Left ventricle myocardium inferior (tissue), 1 donor: ENCODE results near the gene SHROOM1. TPM values are rescaled to one million over a fixed set of nuclear protein-coding genes. Genes with fewer than 3 reads are reported as not detected.
A peak's percentile ranks its signal among the peaks of the same experiment; 100 is the strongest.

Experiments used
- DNase-seq: peaks from one replicate; pipeline ENCODE4 v3.0.0-alpha.2; 2020
- H3K27ac ChIP-seq: fragments of 200-600 bp; replicated peaks from 2 replicates; pipeline ENCODE4 v1.8.0; 2021
- H3K27me3 ChIP-seq: fragments of 200-600 bp; 2 replicates; pipeline ENCODE4 v1.8.0; 2021; ENCODE audit warnings: low read depth
- H3K36me3 ChIP-seq: fragments of 200-600 bp; 2 replicates; pipeline ENCODE4 v1.8.0; 2021
- H3K4me1 ChIP-seq: fragments of 200-600 bp; 2 replicates; pipeline ENCODE4 v1.8.0; 2021
- H3K4me3 ChIP-seq: fragments of 200-600 bp; 2 replicates; pipeline ENCODE4 v1.8.0; 2021; ENCODE audit warnings: mild to moderate bottlenecking, moderate library complexity
- H3K9me3 ChIP-seq: fragments of 200-600 bp; replicated peaks from 2 replicates; pipeline ENCODE4 v1.8.0; 2021
- CTCF ChIP-seq: fragments of 200-600 bp; IDR thresholded peaks from 2 replicates; pipeline ENCODE4 v1.8.0; 2021; ENCODE audit warnings: antibody characterized with exemption, mild to moderate bottlenecking, borderline replicate concordance
- intact Hi-C: fragments of 100-400 bp; cut with micrococcal nuclease; formaldehyde crosslinking; loops from one replicate; pipeline ENCODE4 v1.11.0; 2022
- total RNA-seq: library from RNA; stranded (reverse); fragmentation: NEBNext Ultra II Directional; extraction: Animal tissue kit (Norgen Biotek cat#: 25700); gene quantifications from one replicate; pipeline ENCODE4 v1.2.1, GENCODE V29; 2021
- donor health status: DM: no; HTN: yes; CAD: no; lungs with severe emphysema.

Gene SHROOM1
- total RNA-seq, 1 donor from 2014 or later: 4.9 TPM

GRCh38 chr5:132813599-132814502 is 16.6 kb downstream of the SHROOM1 start:
- Histone ChIP-seq H3K27ac (no peak overlapping the region), H3K27me3 (peaks cover 59% of the 10 kb centered on the region), H3K4me1 (peaks cover 19% of the 10 kb centered on the region), H3K9me3 (no peaks in the 10 kb centered on the region), H3K36me3 (no peaks in the 10 kb centered on the region), H3K4me3 (peak overlapping the region; percentile 66)
- peak; percentile 16 for TF ChIP-seq CTCF
- intact Hi-C loops: loop anchor here (10.0 kb wide), 1 partner anchor 69 kb away; the partner anchor contains the start of gene CCNI2
- DNase-seq: no peak

GRCh38 chr5:132812781-132813598 is 17.5 kb downstream of the SHROOM1 start, which contains the start of gene SOWAHA:
SOWAHA (plus strand) TSS chr5:132813302; CDS start chr5:132813622, 320 bp downstream.
- TF ChIP-seq CTCF: no peak
- no peak within 1 kb of the TSS for H3K27ac ChIP-seq
- peaks cover 19% of the 10 kb centered on the region for H3K4me1 ChIP-seq
- DNase-seq: no peak
- H3K36me3 ChIP-seq: no peaks in the 10 kb centered on the region
- intact Hi-C loops: loop anchor here (10.0 kb wide), 1 partner anchor 68 kb away; the partner anchor contains the start of gene CCNI2
- H3K9me3 ChIP-seq: no peaks in the 10 kb centered on the region
- peak within 1 kb of the TSS; percentile 66 for H3K4me3 ChIP-seq
- peaks cover 65% of the 10 kb centered on the region for H3K27me3 ChIP-seq

GRCh38 chr5:132812123-132812765 is 18.2 kb downstream of the SHROOM1 start:
- H3K27ac ChIP-seq: no peak overlapping the region
- H3K4me1 ChIP-seq: peaks cover 19% of the 10 kb centered on the region
- H3K36me3 ChIP-seq: no peaks in the 10 kb centered on the region
- no peak for DNase-seq
- intact Hi-C loops: loop anchor here (10.0 kb wide), 1 partner anchor 67 kb away; the partner anchor contains the start of gene CCNI2
- peaks cover 68% of the 10 kb centered on the region for H3K27me3 ChIP-seq
- no peak for TF ChIP-seq CTCF
- peak overlapping the region; percentile 66 for H3K4me3 ChIP-seq
- no peaks in the 10 kb centered on the region for H3K9me3 ChIP-seq

GRCh38 chr5:132810605-132811004 is 19.8 kb downstream of the SHROOM1 start:
- intact Hi-C loops: loop anchor here (10.0 kb wide), 1 partner anchor 66 kb away; the partner anchor contains the start of gene CCNI2
- H3K9me3 ChIP-seq: no peaks in the 10 kb centered on the region
- peaks cover 76% of the 10 kb centered on the region for H3K27me3 ChIP-seq
- no peak for DNase-seq
- H3K27ac ChIP-seq: no peak overlapping the region
- no peak overlapping the region for H3K4me3 ChIP-seq
- H3K4me1 ChIP-seq: peaks cover 19% of the 10 kb centered on the region
- H3K36me3 ChIP-seq: no peaks in the 10 kb centered on the region
- TF ChIP-seq CTCF: no peak

- Histone ChIP-seq H3K36me3 (no peaks in the 10 kb centered on the region), H3K4me3 (no peak overlapping the region), H3K4me1 (peaks cover 14% of the 10 kb centered on the region), H3K27ac (no peak overlapping the region), H3K27me3 (peaks cover 71% of the 10 kb centered on the region), H3K9me3 (no peaks in the 10 kb centered on the region)
- TF ChIP-seq CTCF: no peak
- intact Hi-C loops: no loop called here
- no peak for DNase-seq
Measured at GRCh38 chr5:132808866-132809265, 21.6 kb downstream of the SHROOM1 start.
